ENCODE results near the gene NTRK3. TPM values are rescaled to one million over a fixed set of nuclear protein-coding genes. Genes with fewer than 3 reads are reported as not detected.

NTRK3 gene
- total RNA-seq, 2 experiments from 2014 or later, result not detected

DNA sequence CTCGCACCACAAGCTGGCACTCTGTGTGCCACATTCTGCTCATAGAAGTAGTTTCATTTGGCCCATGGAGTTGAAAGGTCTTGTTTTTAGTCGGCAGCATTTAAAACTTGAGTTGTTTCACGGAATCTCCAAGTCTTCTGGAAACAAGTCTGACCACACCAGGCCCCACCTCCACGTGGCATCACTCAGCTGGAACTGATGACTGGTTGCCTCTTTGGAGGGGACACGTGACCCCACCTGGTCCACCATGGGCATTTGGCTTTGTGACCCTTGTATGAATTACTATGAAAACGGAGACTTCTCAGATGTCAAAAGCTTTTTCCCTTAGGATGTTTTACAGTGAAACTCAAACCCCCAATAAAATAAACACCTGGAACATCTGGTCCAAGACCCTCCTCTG, 74.9 kb downstream of the NTRK3 start:
- Mint-ChIP-seq H3K36me3 (ENCODE audit: low read depth) (no peaks in the 10 kb centered on the region), H3K9me3 (no peaks in the 10 kb centered on the region), H3K27me3 (no peaks in the 10 kb centered on the region), H3K27ac (no peak overlapping the region), H3K4me1 (ENCODE audit: low read depth) (no peaks in the 10 kb centered on the region), H3K4me3 (no peak overlapping the region)
- intact Hi-C loops (cut with micrococcal nuclease), result no loop called here
- CTCF ChIA-PET, result no interaction called here
- ATAC-seq (no peak), DNase-seq (no peak)
- POLR2A ChIA-PET, result no interaction called here
- TF ChIP-seq, protein P1, sequence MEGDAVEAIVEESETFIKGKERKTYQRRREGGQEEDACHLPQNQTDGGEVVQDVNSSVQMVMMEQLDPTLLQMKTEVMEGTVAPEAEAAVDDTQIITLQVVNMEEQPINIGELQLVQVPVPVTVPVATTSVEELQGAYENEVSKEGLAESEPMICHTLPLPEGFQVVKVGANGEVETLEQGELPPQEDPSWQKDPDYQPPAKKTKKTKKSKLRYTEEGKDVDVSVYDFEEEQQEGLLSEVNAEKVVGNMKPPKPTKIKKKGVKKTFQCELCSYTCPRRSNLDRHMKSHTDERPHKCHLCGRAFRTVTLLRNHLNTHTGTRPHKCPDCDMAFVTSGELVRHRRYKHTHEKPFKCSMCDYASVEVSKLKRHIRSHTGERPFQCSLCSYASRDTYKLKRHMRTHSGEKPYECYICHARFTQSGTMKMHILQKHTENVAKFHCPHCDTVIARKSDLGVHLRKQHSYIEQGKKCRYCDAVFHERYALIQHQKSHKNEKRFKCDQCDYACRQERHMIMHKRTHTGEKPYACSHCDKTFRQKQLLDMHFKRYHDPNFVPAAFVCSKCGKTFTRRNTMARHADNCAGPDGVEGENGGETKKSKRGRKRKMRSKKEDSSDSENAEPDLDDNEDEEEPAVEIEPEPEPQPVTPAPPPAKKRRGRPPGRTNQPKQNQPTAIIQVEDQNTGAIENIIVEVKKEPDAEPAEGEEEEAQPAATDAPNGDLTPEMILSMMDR (IDR thresholded peaks at IDR 0.05), result no peak

DNA sequence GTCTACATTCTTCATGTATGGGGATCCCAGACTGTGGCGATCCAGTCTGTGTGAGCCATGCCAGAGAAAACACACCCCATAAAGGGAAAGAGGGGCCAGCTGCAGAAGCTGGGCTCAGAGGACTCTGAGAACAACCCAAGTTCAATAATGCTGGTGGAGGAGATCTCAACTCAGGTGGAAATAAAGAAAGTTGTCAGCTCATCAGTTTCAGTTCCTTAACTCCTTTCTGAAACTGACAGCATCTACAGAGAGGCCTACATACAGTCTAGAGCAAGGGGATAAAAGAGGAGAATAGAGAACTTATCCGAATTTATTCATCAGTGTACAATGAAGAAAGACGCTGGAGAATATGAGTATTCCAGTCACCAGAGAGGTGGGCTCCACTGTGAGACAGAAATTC, 77.0 kb downstream of the NTRK3 start:
- CTCF ChIA-PET, result interaction anchor here (0.8 kb wide), 1 partner anchor 787 kb away, joined by 3 read pairs; no protein-coding TSS in a partner anchor
- H3K27ac Mint-ChIP-seq, result no peak overlapping the region
- intact Hi-C loops (cut with micrococcal nuclease), result no loop called here
- H3K36me3 Mint-ChIP-seq (ENCODE audit: low read depth), result no peaks in the 10 kb centered on the region
- DNase-seq (no peak), ATAC-seq (no peak)
- H3K9me3 Mint-ChIP-seq, result no peaks in the 10 kb centered on the region
- TF ChIP-seq, protein P1 (IDR thresholded peaks at IDR 0.05), result no peak
- no peak overlapping the region for H3K4me3 Mint-ChIP-seq
- POLR2A ChIA-PET, result no interaction called here
- H3K4me1 Mint-ChIP-seq (ENCODE audit: low read depth), result no peaks in the 10 kb centered on the region
- H3K27me3 Mint-ChIP-seq, result no peaks in the 10 kb centered on the region

- Mint-ChIP-seq H3K36me3 (ENCODE audit: low read depth) (no peaks in the 10 kb centered on the region), H3K27ac (no peak overlapping the region), H3K27me3 (no peaks in the 10 kb centered on the region), H3K4me3 (no peak overlapping the region), H3K9me3 (no peaks in the 10 kb centered on the region), H3K4me1 (ENCODE audit: low read depth) (no peaks in the 10 kb centered on the region)
- intact Hi-C loops (cut with micrococcal nuclease), result no loop called here
- ChIA-PET POLR2A (no interaction called here), CTCF (interaction anchor here (0.8 kb wide), 1 partner anchor 787 kb away, joined by 3 read pairs; no protein-coding TSS in a partner anchor)
- DNase-seq (no peak), ATAC-seq (no peak)
- TF ChIP-seq, protein P1 (IDR thresholded peaks at IDR 0.05), result no peak
These were observed 77.9 kb downstream of the NTRK3 start for GRCh38 chr15:88178631-88179030.

- H3K4me3 Mint-ChIP-seq, result no peak overlapping the region
- DNase-seq (no peak), ATAC-seq (no peak)
- TF ChIP-seq, protein P1 (IDR thresholded peaks at IDR 0.05), result no peak
- CTCF ChIA-PET, result no interaction called here
- no peaks in the 10 kb centered on the region for H3K4me1 Mint-ChIP-seq (ENCODE audit: low read depth)
- POLR2A ChIA-PET, result no interaction called here
- H3K27me3 Mint-ChIP-seq, result no peaks in the 10 kb centered on the region
- H3K9me3 Mint-ChIP-seq, result no peaks in the 10 kb centered on the region
- no peaks in the 10 kb centered on the region for H3K36me3 Mint-ChIP-seq (ENCODE audit: low read depth)
- no peak overlapping the region for H3K27ac Mint-ChIP-seq
- intact Hi-C loops (cut with micrococcal nuclease), result no loop called here
These were observed 79.1 kb downstream of the NTRK3 start for GRCh38 chr15:88177451-88177850.

DNA sequence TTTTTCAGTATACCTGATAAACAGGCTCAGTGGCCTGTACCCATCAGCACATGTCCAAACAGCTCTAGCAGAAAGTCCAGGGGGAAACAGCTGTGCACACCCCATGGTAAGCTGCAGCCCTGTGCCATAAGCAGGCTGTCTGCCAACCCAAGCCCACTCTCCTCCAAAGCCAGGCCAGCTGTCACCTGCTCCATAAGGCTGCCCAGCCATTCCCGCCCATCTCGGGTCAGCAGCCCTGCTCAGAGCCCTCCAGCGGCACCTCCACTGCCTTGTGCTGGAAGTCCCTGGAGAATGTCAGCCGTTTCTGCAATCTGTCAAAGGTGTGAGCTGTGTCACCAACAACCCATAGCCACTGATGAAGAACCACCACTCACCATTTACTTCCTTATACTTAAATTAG, 82.0 kb downstream of the NTRK3 start:
- ChIA-PET CTCF (no interaction called here), POLR2A (no interaction called here)
- intact Hi-C loops (cut with micrococcal nuclease), result no loop called here
- no peak for DNase-seq
- Mint-ChIP-seq H3K27ac (no peak overlapping the region), H3K9me3 (no peaks in the 10 kb centered on the region), H3K4me1 (ENCODE audit: low read depth) (no peaks in the 10 kb centered on the region), H3K4me3 (no peak overlapping the region), H3K36me3 (ENCODE audit: low read depth) (no peaks in the 10 kb centered on the region), H3K27me3 (no peaks in the 10 kb centered on the region)
- no peak for ATAC-seq
- TF ChIP-seq, protein P1 (IDR thresholded peaks at IDR 0.05), result no peak
